ENCODE measurements around the gene MAPKAPK3. TPM values are rescaled to one million over a fixed set of nuclear protein-coding genes. Genes with fewer than 3 reads are reported as not detected.
A peak's percentile ranks its signal among the peaks of the same experiment; 100 is the strongest.

MAPKAPK3 gene
- total and polyA plus RNA-seq, 2 experiments from 2014 or later = 40.5 to 43.1 TPM

- H3K4me2 ChIP-seq = no peak overlapping the region
- H3K36me3 ChIP-seq (replicated peaks; ENCODE audit: insufficient read depth, low read depth) = no peaks in the 10 kb centered on the region
- H2AFZ ChIP-seq = no peak overlapping the region
- TF ChIP-seq EZH2phosphoT487 (IDR thresholded peaks at IDR 0.05; ENCODE audit: low read depth, severe bottlenecking, unreplicated experiment) (no peak), CTCF (IDR thresholded peaks at IDR 0.05; ENCODE audit: poor library complexity) (no peak), EZH2 (IDR thresholded peaks at IDR 0.05; ENCODE audit: borderline replicate concordance) (no peak)
- no peaks in the 10 kb centered on the region for H3K79me2 ChIP-seq
- no peak overlapping the region for H3K4me3 ChIP-seq
- 64% methylated on average over 2 of the region's 2 CpGs for WGBS (ENCODE audit: low lambda C conversion rate, missing lambda C conversion rate)
- DNase-seq (ENCODE audit: low spot score) = no peak
- H3K4me1 ChIP-seq (ENCODE audit: insufficient read depth) = no peaks in the 10 kb centered on the region
- no peak overlapping the region for H3K27ac ChIP-seq
- no peaks in the 10 kb centered on the region for H3K9me2 ChIP-seq (replicated peaks; ENCODE audit: insufficient read depth)
- H3K9me3 ChIP-seq (ENCODE audit: low read depth) = no peaks in the 10 kb centered on the region
- H3K27me3 ChIP-seq = no peaks in the 10 kb centered on the region
- H4K20me1 ChIP-seq (ENCODE audit: insufficient read depth, poor library complexity, severe bottlenecking) = no peaks in the 10 kb centered on the region
Measured at GRCh38 chr3:50695031-50695430, 78.1 kb downstream of the MAPKAPK3 start.

GRCh38 chr3:50696276-50696675 lies 79.3 kb downstream of the MAPKAPK3 start:
- H3K9me2 ChIP-seq (replicated peaks; ENCODE audit: insufficient read depth) = no peaks in the 10 kb centered on the region
- H3K27me3 ChIP-seq = no peaks in the 10 kb centered on the region
- no peak overlapping the region for H3K27ac ChIP-seq
- H3K4me1 ChIP-seq (ENCODE audit: insufficient read depth) = no peaks in the 10 kb centered on the region
- 87% methylated on average over 3 of the region's 3 CpGs for WGBS (ENCODE audit: low lambda C conversion rate, missing lambda C conversion rate)
- no peak overlapping the region for H3K4me2 ChIP-seq
- no peak for DNase-seq (ENCODE audit: low spot score)
- no peaks in the 10 kb centered on the region for H3K79me2 ChIP-seq
- TF ChIP-seq EZH2phosphoT487 (IDR thresholded peaks at IDR 0.05; ENCODE audit: low read depth, severe bottlenecking, unreplicated experiment) (no peak), EZH2 (IDR thresholded peaks at IDR 0.05; ENCODE audit: borderline replicate concordance) (no peak), CTCF (IDR thresholded peaks at IDR 0.05; ENCODE audit: poor library complexity) (no peak)
- no peaks in the 10 kb centered on the region for H3K36me3 ChIP-seq (replicated peaks; ENCODE audit: insufficient read depth, low read depth)
- no peaks in the 10 kb centered on the region for H4K20me1 ChIP-seq (ENCODE audit: insufficient read depth, poor library complexity, severe bottlenecking)
- H3K4me3 ChIP-seq = no peak overlapping the region
- no peak overlapping the region for H2AFZ ChIP-seq
- no peaks in the 10 kb centered on the region for H3K9me3 ChIP-seq (ENCODE audit: low read depth)

GRCh38 chr3:50698269-50698668 lies 81.3 kb downstream of the MAPKAPK3 start:
- H3K4me1 ChIP-seq (ENCODE audit: insufficient read depth) = no peaks in the 10 kb centered on the region
- no peak overlapping the region for H3K27ac ChIP-seq
- TF ChIP-seq EZH2phosphoT487 (IDR thresholded peaks at IDR 0.05; ENCODE audit: low read depth, severe bottlenecking, unreplicated experiment) (no peak), EZH2 (IDR thresholded peaks at IDR 0.05; ENCODE audit: borderline replicate concordance) (no peak), CTCF (IDR thresholded peaks at IDR 0.05; ENCODE audit: poor library complexity) (no peak)
- no peak overlapping the region for H2AFZ ChIP-seq
- no peak overlapping the region for H3K4me2 ChIP-seq
- H3K27me3 ChIP-seq = no peaks in the 10 kb centered on the region
- no peaks in the 10 kb centered on the region for H3K36me3 ChIP-seq (replicated peaks; ENCODE audit: insufficient read depth, low read depth)
- no peaks in the 10 kb centered on the region for H4K20me1 ChIP-seq (ENCODE audit: insufficient read depth, poor library complexity, severe bottlenecking)
- H3K9me3 ChIP-seq (ENCODE audit: low read depth) = no peaks in the 10 kb centered on the region
- WGBS (ENCODE audit: low lambda C conversion rate, missing lambda C conversion rate) = 95% methylated on average over 2 of the region's 2 CpGs
- no peak overlapping the region for H3K4me3 ChIP-seq
- no peaks in the 10 kb centered on the region for H3K79me2 ChIP-seq
- DNase-seq (ENCODE audit: low spot score) = no peak
- H3K9me2 ChIP-seq (replicated peaks; ENCODE audit: insufficient read depth) = no peaks in the 10 kb centered on the region

Small RNA genes lying within 50 kb of the gene (microRNA-seq; reads per million reads assigned to microRNA genes)
- gene MIR4787 = 24.1 reads per million, percentile 42 among the genes with 10 or more reads in this experiment

Small RNA genes lying within 50 kb of the gene (small RNA-seq; reads per million reads assigned to genes)
- gene MIR4787 (0.37 reads per million, percentile 20 among the genes with 10 or more reads in this experiment), gene PPIAP69 (not detected)

Other genes with a start within 250 kb of the MAPKAPK3 start
- 0.87 and 1.2 TPM in 2 replicates for gene CACNA2D2, start 113.5 kb upstream of the MAPKAPK3 start, total RNA-seq
- 1.4 and 1.5 TPM in 2 replicates for gene CACNA2D2, start 113.5 kb upstream of the MAPKAPK3 start, polyA plus RNA-seq
- 4.7 and 5.6 TPM in 2 replicates for gene C3orf18, start 49.4 kb upstream of the MAPKAPK3 start, total RNA-seq
- 2.9 and 6.1 TPM in 2 replicates for gene C3orf18, start 49.4 kb upstream of the MAPKAPK3 start, polyA plus RNA-seq
- gene HEMK1, start 47.6 kb upstream of the MAPKAPK3 start, total RNA-seq = 18.5 and 18.6 TPM in 2 replicates
- 21.8 and 27.2 TPM in 2 replicates for gene HEMK1, start 47.6 kb upstream of the MAPKAPK3 start, polyA plus RNA-seq
- 4.0 and 5.9 TPM in 2 replicates for gene CISH, start 5.4 kb upstream of the MAPKAPK3 start, total RNA-seq
- gene CISH, start 5.4 kb upstream of the MAPKAPK3 start, polyA plus RNA-seq = 9.0 and 15.3 TPM in 2 replicates
- 0.77 and 0.88 TPM in 2 replicates for gene DOCK3, start 57.8 kb downstream of the MAPKAPK3 start, total RNA-seq
- 1.6 and 1.9 TPM in 2 replicates for gene DOCK3, start 57.8 kb downstream of the MAPKAPK3 start, polyA plus RNA-seq

All from hepatocyte (in vitro differentiated cells).